Mesodermal cell (in vitro differentiated cells): ENCODE measurements around the gene CDKN2D. TPM values are rescaled to one million over a fixed set of nuclear protein-coding genes. Genes with fewer than 3 reads are reported as not detected.

Experiments used
- H3K27ac ChIP-seq: 2 replicates; pipeline ENCODE4 v1.7.0; 2013; ENCODE audit warnings: mild to moderate bottlenecking, low read depth, low read length, moderate library complexity; ENCODE audit not compliant: severe bottlenecking
- H3K36me3 ChIP-seq: 2 replicates; pipeline ENCODE4 v1.7.1; 2013; ENCODE audit warnings: mild to moderate bottlenecking, low read length, moderate library complexity; ENCODE audit not compliant: control insufficient read depth, insufficient read depth
- H3K4me1 ChIP-seq: one replicate; pipeline ENCODE4 v1.7.1; 2013; ENCODE audit warnings: mild to moderate bottlenecking, low read length; ENCODE audit not compliant: insufficient read depth, control insufficient read depth, poor library complexity, severe bottlenecking
- H3K4me3 ChIP-seq: 2 replicates; pipeline ENCODE4 v1.7.0; 2013; ENCODE audit warnings: low read length, control low read depth, mild to moderate bottlenecking; ENCODE audit not compliant: insufficient read depth, poor library complexity, severe bottlenecking; ENCODE audit errors: extremely low read depth
- H3K9me3 ChIP-seq: 2 replicates; pipeline ENCODE4 v1.7.1; 2013; ENCODE audit warnings: mild to moderate bottlenecking, low read length, moderate library complexity; ENCODE audit not compliant: control insufficient read depth
- WGBS, 2 experiments: methylation state at CpG; one replicate each; pipeline ENCODE4 v1.1.5; 2013; ENCODE audit warnings: missing lambda C conversion rate in 2 of 2; ENCODE audit not compliant: insufficient coverage in 2 of 2; 5-methylcytosine and 5-hydroxymethylcytosine counted together
- polyA plus RNA-seq, 2 experiments: library from polyadenylated mRNA; stranded (reverse); fragments of 50-300 nt; gene quantifications; one replicate each; pipeline ENCODE4 v1.2.3, GENCODE V29; 2013

CDKN2D gene
- polyA plus RNA-seq (2013, experiment 1 of 2), result 9.1 TPM
- 6.8 TPM for polyA plus RNA-seq (2013, experiment 2 of 2)

DNA sequence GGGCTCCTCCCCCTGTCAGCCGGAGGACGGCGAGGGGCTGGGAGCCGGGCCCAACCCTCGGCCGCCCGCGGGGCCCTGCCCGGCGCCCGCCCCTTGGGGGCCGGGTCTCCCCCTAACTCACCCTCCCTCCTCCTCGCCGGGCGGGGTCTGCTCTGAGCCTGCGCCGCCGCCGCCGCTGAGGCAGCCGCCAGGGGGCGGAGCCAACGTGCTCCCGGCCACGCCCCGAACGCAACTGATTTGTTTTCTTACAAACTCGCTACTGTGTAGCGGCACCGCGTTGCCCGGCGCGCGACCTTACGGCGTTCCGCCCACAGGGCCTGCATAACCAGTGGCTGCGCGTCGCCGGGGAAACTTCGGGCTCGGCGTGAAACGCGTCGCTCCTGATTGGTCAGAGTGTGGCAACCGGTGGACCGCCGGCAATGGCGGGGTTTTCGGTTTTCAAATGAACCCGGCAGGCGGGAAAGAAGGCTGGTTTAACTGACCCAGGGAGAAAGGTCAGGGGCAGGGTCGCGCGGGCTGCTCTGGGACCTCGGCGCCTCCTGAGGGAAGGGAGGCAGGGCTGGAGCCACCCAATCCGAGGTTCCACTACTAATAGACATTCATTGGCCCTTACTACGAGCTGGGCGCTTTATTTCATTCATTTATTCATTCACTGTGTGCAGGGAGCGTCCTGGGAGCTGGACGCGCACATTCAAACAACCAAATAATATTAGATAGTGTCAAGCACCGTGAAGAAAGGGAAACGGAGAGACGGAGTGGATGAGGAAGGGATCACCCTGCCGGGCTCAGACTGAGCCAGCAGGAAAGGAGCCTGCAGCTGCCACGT is at the start of gene CDKN2D:
CDKN2D (minus strand) TSS at position 154 of the 826 bp plus-strand sequence. CDS start 326 bp downstream, outside the sequence.
- 0 to 1% methylated on average over 51 to 63 of the region's 71 CpGs for WGBS, 2 experiments
- Histone ChIP-seq H3K4me3 (peak within 1 kb of the TSS; percentile 62), H3K9me3 (no peaks in the 10 kb centered on the region), H3K27ac (peak within 1 kb of the TSS; percentile 95), H3K4me1 (peaks cover 20% of the 10 kb centered on the region), H3K36me3 (no peaks in the 10 kb centered on the region)

DNA sequence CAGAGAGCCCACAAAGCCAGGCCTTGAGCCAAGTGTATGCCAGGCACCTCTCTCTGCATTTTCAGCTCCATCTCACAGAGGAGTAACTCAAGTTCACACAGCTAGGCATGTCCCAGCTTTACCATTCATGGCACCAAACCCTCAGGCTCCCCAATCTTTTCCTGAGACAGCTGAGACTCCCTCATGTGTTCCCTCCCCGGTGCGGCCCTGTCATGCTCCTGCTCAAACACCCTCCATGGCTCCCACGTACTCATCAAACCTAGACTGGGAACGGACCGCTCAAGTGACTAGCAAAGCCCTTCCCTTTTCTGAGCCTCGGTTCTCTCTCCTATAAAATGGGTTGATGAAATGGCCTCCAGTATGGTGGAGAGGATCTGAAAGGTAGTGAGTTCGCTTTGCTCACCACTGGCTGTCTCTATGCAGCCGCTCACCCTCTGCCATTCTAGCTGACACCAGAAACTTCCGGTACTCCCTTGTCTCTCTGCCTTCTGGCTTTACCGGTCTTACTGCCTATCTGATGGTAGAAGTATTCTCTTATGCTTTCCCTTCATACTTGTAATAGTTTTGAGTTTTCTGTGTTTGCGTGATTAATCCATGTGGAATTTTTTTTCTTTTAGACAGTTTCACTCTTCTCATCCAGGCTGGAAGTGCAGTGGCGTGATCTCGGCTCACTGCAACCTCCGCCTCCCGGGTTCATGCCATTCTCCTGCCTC is 48.8 kb upstream of the CDKN2D start:
- H3K4me3 ChIP-seq, result no peak overlapping the region
- peaks cover 8% of the 10 kb centered on the region for H3K4me1 ChIP-seq
- peaks cover 34% of the 10 kb centered on the region for H3K36me3 ChIP-seq
- no peaks in the 10 kb centered on the region for H3K9me3 ChIP-seq
- H3K27ac ChIP-seq, result peak overlapping the region; percentile 16
- WGBS, 2 experiments, result 96 to 99% methylated on average over 7 to 11 of the region's 15 CpGs

DNA sequence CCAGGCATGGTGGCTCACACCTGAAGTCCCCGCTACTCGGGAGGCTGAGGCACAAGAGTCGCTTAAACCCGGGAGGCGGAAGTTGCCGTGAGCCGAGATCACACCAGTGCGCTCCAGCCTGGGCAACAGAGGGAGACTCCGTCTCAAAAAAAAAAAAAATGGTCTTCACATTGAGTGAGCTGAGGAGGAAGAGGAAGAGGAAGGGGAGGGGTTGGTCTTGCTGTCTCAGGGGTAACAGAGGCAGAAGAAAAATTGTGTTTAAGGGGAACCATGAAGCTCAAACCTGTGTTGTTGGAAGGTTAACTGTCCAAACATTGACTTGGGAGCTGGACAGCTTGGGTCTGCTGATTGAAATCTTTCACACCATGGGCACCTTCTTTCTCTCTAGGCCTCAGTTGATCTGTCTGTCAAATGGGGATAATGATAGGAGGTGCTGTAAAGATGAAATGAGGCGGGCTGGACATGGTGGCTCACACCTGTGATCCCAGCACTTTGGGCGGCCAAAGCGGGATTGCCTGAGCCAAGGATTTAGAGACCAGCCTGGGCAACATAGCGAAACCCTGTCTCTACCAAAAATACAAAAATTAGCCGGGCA is 46.7 kb upstream of the CDKN2D start:
- H3K27ac ChIP-seq, result no peak overlapping the region
- H3K4me3 ChIP-seq, result no peak overlapping the region
- H3K4me1 ChIP-seq, result peaks cover 8% of the 10 kb centered on the region
- no peaks in the 10 kb centered on the region for H3K9me3 ChIP-seq
- 91 to 98% methylated on average over 11 to 14 of the region's 14 CpGs for WGBS, 2 experiments
- peaks cover 42% of the 10 kb centered on the region for H3K36me3 ChIP-seq

DNA sequence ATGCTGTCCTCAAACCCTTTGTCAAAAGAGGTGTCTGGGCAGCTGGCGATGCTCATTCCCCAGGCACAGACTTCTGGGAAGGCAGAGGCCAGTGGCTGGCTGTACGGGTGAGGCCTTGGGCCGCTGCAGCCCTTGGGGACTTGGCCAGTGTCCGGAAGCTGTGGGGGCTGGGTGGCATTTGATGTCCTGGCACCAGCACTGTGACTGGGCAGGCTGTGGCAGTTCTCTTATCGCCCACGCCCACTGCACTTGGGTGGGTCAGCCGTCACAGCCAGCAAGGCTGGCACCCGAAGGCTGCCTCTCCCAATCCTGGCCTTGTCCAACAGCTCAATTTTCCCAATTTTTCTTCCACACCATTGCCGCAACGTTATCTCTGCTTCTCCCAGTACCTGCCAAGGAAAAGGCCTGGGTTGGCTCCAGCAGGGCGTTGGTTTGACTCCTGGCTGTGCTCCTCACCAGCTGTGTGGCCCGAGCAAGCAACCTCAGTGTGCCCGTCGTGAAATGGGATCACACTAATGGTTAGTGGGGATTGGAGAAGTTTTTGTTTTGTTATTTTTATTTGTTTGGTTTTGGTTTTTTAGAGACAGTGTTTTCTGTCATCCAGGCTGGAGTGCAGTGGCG is 43.8 kb upstream of the CDKN2D start:
- WGBS, 2 experiments, result 96 to 98% methylated on average over 12 to 14 of the region's 15 CpGs
- Histone ChIP-seq H3K27ac (no peak overlapping the region), H3K4me3 (no peak overlapping the region), H3K4me1 (peaks cover 4% of the 10 kb centered on the region), H3K9me3 (no peaks in the 10 kb centered on the region), H3K36me3 (peaks cover 28% of the 10 kb centered on the region)

DNA sequence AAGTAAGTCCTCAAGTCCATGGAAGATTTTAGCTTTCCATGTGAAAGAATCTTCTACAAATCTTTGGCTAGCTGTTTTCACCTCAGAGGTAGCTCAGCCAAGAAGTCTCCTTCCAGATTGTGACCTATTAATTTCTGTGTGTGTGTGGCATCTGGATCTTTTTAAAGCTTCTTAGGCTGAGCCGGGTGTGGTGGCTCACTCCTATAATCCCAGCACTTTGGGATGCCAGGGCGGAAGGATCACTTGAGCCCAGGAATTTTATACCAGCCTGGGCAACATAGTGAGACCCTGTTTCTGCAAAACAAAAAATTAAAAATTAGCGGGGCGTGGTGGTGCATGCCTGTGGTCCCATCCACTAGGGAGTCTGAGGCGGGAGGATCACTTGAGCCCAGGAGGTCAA is 43.1 kb upstream of the CDKN2D start:
- Histone ChIP-seq H3K36me3 (peaks cover 25% of the 10 kb centered on the region), H3K4me1 (peaks cover 2% of the 10 kb centered on the region), H3K4me3 (no peak overlapping the region), H3K27ac (no peak overlapping the region), H3K9me3 (no peaks in the 10 kb centered on the region)
- 92 to 95% methylated on average over 4 to 5 of the region's 5 CpGs for WGBS, 2 experiments

DNA sequence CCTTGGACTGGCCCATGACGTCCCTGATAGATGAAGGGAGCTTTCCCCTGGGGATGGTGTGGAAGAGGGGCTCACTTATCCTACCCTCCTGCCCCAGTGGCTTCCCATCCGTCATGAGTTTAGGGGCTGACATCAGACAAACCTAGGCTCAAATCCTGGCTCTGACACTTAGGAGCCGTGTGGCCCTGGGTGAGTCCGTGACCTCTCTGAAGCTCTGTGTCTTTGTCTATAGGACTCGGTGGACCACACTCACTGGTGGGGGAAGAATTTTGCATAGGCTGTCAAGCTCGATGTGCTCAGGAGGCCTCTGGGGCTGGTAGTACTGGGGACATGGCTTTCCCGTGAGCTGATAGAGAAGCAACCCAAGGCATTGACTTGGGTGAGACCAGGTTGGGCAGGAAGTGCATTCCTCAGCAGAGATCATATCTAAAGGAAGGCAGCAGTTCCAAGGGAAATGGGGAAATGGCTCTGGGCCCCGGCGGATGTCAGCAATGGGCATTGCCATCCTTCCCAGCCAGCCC is 35.7 kb upstream of the CDKN2D start:
- no peaks in the 10 kb centered on the region for H3K36me3 ChIP-seq
- H3K27ac ChIP-seq, result peak overlapping the region; percentile 87
- H3K9me3 ChIP-seq, result no peaks in the 10 kb centered on the region
- peaks cover 17% of the 10 kb centered on the region for H3K4me1 ChIP-seq
- no peak overlapping the region for H3K4me3 ChIP-seq
- WGBS, 2 experiments, result 89 to 93% methylated on average over 8 of the region's 9 CpGs

DNA sequence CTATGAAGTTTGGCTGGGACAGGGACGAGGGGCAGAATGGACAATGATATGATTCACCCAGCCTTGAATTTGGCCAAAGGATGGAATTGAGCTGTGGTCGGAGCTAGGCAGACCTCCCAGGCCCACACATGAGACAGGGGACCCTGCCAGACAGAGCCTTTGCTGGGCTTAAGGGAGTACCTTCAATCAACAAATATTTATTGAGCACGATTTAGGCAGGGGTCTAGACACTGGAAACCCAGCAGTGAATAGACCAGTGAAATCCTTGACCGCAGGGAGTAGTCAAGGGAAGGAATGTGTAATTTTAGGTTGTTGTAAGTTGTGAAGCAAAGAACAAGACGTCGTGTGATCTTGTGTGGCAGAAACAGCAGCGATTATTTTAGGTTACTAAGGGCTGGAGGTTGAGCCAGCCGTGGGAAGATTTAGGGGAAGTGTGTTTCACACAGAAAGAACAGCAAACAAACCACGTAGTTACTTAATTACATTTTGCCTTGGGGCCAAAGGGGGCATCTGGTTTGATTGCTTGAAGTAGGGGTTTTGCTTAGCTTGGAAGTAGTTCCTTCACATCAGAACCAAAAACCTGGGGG is 35.2 kb upstream of the CDKN2D start:
- no peaks in the 10 kb centered on the region for H3K9me3 ChIP-seq
- H3K27ac ChIP-seq, result peak overlapping the region; percentile 87
- H3K4me1 ChIP-seq, result peaks cover 17% of the 10 kb centered on the region
- no peaks in the 10 kb centered on the region for H3K36me3 ChIP-seq
- 74 to 81% methylated on average over 6 to 7 of the region's 9 CpGs for WGBS, 2 experiments
- H3K4me3 ChIP-seq, result peak overlapping the region; percentile 84

DNA sequence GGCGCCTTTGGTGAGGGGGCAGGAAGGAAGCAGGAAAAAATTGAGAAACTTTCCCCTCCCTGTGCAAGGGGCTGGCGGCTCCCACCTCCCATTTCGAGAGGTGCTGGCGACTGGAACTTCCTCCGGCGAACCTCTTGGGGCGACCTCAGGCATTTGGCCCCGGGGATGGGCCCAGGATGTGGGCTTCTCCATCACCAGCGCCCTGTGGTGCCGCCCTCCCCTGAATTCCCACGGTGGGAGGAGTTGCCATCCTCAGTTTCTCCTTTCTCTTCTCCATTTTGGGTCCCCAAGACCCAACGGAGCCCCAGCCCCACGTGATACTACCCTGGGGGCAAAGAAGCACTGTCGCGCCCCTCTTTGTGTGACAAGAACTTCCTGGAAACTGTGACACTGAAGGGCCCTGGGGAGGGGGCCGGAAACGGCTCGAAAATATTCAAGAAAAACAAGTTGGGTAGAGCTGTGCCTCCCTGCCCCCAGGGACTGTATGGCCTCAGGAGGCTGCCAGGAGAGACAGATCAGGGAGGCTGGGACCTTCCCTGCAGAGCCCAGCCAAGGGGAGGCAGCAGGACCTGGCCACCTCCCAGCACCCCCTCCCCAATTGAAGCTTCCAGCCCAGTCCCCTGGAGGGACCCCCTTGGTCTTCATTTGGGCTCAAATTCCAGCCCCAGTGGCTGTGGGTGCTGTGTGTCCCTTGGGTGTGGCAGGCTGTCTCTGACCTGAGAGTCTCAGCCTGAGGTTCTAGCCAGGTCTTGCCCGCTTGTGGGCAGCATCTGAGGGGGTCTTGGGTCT is 34.5 kb upstream of the CDKN2D start:
- WGBS, 2 experiments, result 4 to 13% methylated on average over 16 to 18 of the region's 19 CpGs
- peaks cover 17% of the 10 kb centered on the region for H3K4me1 ChIP-seq
- peak overlapping the region; percentile 84 for H3K4me3 ChIP-seq
- H3K36me3 ChIP-seq, result no peaks in the 10 kb centered on the region
- no peaks in the 10 kb centered on the region for H3K9me3 ChIP-seq
- peak overlapping the region; percentile 87 for H3K27ac ChIP-seq

DNA sequence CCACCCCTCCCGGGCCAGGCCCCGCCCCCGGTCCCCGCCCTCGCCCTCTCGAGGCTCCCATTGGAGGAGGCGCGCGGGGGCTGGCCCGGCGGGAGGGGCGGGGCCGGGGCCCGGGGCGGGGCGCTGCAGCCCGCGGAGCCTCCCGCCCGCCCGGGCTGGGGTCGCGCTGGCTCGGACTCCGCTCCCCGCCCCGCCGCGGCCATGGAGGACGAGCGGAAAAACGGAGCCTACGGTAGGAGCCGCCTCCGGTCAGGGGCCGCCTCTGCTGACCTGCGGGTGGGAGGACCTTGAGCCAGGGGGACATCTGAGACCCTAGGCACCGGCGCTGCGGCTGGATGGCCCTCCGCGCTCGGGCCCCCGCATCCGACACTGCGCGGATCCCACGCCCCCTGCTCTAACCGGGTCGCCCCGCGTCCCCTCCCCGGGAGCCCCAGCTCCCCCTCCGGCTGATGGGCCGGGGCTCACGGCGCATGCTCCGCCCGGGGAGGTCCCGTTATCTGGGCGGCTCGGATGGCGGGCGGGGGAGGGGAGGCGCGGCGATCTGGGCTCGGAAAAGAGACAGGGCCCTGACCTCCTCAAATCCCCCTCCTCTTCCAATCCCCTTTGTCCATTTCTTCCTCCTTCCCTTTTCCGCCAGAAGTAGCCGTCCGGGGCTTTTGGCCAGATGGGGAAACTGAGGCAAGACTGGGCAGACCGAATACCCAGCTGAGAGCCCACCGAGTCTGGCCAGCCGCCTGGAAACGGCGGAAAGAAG is 33.7 kb upstream of the CDKN2D start:
- H3K36me3 ChIP-seq, result no peaks in the 10 kb centered on the region

More for the DNA sequence above, 33.7 kb upstream of the CDKN2D start:
- peaks cover 17% of the 10 kb centered on the region for H3K4me1 ChIP-seq
- H3K27ac ChIP-seq, result peak overlapping the region; percentile 87
- H3K4me3 ChIP-seq, result peak overlapping the region; percentile 84
- no peaks in the 10 kb centered on the region for H3K9me3 ChIP-seq
- 0% methylated on average over 31 to 55 of the region's 76 CpGs for WGBS, 2 experiments
